H1 (cell line): ENCODE results near the gene ZNF691.

ENCODE experiments used
- CHD2 ChIP-seq: IDR thresholded peaks from 2 replicates; pipeline ENCODE4 v1.6.1; 2012; ENCODE audit warnings: low read length, improper control_type of control experiment
- TAF1 ChIP-seq: IDR thresholded peaks from 2 replicates; pipeline ENCODE4 v1.6.1; 2011; ENCODE audit warnings: mild to moderate bottlenecking, low read depth, low read length

DNA sequence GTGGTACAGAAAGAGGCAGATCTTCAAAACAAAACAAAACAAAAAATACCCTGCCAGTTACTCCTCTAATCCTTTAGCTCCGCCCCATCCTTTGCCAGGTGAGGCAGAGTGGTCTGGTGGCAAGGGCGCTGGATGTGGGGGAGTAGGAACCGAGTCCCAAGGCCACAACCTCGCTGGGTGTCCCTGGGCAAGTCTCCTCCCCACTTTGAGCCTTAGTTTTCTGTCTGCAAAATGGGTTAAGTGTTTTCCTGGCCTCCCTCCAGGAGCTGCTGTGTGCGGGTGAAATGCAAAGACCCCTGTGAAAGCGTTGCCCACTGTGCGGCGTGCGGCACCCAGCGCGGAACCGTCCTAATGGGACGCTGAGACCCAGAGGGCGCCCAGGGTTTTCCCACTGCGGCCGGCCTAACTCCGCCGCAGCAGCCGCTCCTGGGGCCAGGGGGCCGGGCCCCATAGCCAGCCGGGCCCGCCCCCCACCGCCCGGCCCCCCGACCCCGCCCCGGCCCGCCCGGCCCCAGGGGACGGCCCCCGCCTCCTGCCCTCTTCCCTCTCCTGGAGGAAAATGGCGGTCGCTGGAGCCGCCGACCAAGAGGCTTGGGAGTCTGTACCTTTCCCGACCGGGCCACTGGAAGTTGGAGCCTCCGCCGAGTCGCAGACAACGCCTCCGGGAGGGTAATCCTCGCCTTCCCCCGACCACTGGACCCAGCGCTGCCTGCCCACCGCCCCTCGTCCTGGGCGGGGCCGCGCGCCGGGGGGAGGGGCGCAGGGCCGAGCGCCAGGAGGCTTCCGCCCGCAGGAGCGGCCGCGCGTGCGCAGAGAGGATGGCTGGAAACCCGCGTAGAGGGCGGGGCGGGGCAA lies 29.6 kb upstream of the ZNF691 start, which contains the start of the genes ERMAP and SVBP:
- TF ChIP-seq TAF1 (peak; percentile 73), CHD2 (no peak)
